Right kidney (tissue), 9 donors: Measurements from ENCODE around the gene MARCHF3.
"Not testable (repeated sequence)": the region's sequence is repeated elsewhere in the genome, so short reads cannot be mapped to it uniquely, and the experiment has no call there.

ENCODE experiments used
- DNase-seq: peaks from one replicate; pipeline ENCODE4 v3.0.0-alpha.2; 2016
- long read RNA-seq, 8 donors: transcript quantifications; one replicate each; lab custom pipeline, GENCODE V29; 2026

Gene MARCHF3, protein sequence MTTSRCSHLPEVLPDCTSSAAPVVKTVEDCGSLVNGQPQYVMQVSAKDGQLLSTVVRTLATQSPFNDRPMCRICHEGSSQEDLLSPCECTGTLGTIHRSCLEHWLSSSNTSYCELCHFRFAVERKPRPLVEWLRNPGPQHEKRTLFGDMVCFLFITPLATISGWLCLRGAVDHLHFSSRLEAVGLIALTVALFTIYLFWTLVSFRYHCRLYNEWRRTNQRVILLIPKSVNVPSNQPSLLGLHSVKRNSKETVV
- long read RNA-seq, donor 1, full-length matches to known transcripts, result 3 of 3 reads
- long read RNA-seq, donor 1, partial matches to known transcripts, result 0 of 3 reads
- long read RNA-seq, donor 1, other reads (novel, unspliced or antisense), result 0 of 3 reads
- long read RNA-seq, donor 2, full-length matches to known transcripts, result 1 of 1 reads
- long read RNA-seq, donor 2, partial matches to known transcripts, result 0 of 1 reads
- long read RNA-seq, donor 2, other reads (novel, unspliced or antisense), result 0 of 1 reads
- long read RNA-seq, donor 3, full-length matches to known transcripts, result 2 of 2 reads
- long read RNA-seq, donor 3, partial matches to known transcripts, result 0 of 2 reads
- long read RNA-seq, donor 3, other reads (novel, unspliced or antisense), result 0 of 2 reads
- long read RNA-seq, donor 4, full-length matches to known transcripts, result 2 of 2 reads
- long read RNA-seq, donor 4, partial matches to known transcripts, result 0 of 2 reads
- long read RNA-seq, donor 4, other reads (novel, unspliced or antisense), result 0 of 2 reads
- long read RNA-seq, donor 5, full-length matches to known transcripts, result 1 of 1 reads
- long read RNA-seq, donor 5, partial matches to known transcripts, result 0 of 1 reads
- long read RNA-seq, donor 5, other reads (novel, unspliced or antisense), result 0 of 1 reads
- long read RNA-seq, donor 6, result 0 reads
- long read RNA-seq, donor 7, full-length matches to known transcripts, result 3 of 3 reads
- long read RNA-seq, donor 7, partial matches to known transcripts, result 0 of 3 reads
- long read RNA-seq, donor 7, other reads (novel, unspliced or antisense), result 0 of 3 reads
- long read RNA-seq, donor 8, result 0 reads

GRCh38 chr5:127030259-127031146, at the start of gene MARCHF3:
TSS of gene MARCHF3 (minus strand) at chr5:127030558. CDS start at chr5:126918171, 112,387 bp downstream.
- DNase-seq, result peak; percentile 97

GRCh38 chr5:127079994-127080491, 49.7 kb upstream of the MARCHF3 start:
- no peak for DNase-seq

GRCh38 chr5:127077366-127077765, 47.0 kb upstream of the MARCHF3 start:
- no peak for DNase-seq

- peak; percentile 30 for DNase-seq
Measured at GRCh38 chr5:127076315-127077129, 46.2 kb upstream of the MARCHF3 start.

DNA sequence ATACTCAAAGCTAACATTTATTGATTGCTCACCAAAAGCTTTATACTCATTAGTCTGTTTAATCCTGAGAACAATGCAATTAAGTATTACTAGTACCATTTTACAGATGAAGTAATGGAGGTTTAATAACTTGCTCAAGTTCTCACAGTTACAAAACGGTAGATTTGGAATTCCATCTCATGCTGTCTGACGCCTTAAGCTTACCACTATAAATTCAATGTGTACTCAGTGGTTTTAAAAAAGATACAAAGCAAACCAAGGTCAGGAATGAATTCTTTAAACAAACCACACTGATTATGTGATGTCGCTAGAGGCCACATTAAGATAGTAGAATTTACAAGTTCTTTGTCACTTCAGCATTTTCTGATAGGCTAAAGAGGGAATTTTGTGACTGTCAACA, 44.1 kb upstream of the MARCHF3 start:
- DNase-seq, result no peak

DNA sequence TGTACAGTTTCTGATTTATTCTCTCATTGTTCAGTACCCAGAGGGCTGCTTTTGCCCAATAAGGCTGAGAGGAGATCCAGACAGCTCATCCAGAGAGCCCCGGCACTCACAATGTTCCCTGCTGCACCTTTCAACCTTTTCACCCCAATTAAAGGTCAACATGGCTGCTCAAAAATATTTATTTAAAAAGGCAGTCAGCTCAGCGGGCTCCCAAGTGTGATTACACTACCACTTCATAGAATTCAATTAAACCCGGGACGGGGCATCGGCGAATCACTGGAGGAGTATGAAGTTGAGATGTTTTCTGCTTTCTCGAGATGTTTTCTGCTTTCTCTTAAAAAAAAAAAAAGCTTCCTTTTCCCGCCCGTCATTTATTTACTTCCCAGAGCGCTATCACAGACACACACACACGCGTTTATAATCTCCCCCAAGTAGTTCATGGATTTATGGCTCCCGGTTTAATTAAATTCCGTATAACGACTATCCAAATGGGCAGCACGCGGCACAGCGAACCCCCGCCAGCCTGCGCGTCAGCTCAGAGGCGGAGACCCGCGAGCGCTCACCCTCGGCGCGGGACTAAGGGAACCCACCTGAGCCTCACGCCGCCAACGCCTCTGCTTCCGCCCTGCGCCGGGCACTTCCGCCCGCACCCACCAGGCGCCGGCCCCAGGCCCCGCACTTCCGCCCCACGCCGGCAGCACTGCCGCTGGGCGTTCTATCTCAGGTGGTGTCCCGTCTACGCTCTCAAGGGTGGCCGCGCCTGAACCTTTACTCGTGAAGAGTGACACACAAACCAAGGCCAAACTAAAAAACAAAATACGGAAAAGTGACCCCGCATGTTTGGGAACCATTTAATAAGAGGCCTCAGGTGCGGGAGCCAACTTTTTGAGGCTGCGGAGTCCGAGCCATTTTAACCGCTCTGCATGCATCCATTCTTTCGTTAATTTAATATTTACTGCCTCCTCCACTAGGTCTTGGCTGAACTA, 42.8 kb upstream of the MARCHF3 start, which contains the start of gene C5orf63:
Gene C5orf63 (minus strand): TSS at position 642 of the 986 bp plus-strand sequence. CDS start 14,507 bp downstream, outside the sequence.
- DNase-seq, result peak; percentile 71

DNA sequence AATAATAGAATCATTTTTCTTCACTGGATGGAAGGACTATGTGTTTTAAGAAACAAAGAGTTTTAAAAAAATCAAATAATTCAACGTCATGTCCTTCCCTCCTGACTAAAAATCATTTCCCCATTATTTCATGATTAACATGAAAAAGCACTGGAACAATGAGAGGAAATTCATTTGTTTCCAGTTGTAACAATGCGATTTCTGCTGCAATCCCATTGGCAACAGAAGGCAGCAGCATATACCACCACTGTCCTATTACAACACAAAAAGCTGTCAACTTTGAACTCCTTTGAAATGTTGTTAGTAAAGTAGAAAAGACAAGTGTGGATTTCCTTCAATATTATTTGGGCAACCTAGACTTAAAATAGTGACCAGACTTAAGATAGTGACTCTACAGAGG, 39.9 kb upstream of the MARCHF3 start:
- no peak for DNase-seq

DNA sequence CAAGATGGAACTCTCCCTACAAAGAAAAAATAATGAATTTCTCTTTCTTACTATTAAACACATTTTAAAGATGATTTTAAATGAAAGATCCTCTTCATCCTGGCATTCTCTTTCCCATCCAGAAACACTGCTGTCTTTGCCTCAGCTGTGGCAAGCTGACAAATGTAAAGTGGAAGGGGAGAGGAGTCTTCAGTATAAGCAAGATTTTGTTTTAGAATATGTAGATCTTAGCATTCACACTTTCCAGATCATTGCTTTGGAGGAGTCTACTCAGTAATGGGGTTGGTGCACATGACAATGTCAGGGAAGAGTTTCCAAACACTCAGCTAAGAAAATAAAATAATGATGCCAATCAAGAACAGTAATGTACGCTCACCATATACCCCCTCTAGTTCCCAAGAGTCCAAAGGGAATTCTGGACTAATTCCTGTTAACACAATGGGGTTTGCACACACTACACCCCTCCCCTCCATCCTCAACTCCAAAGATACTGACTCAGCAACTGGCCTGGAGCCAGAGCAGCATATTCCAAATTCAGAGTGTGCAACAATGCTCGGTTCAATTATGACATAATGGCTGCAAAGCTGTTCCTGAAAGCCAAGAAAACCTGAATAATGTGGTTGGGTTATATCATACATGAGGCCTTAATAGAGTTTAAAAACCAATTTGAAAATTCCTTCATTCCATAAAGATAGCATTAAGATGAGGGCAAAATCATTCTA, 38.3 kb upstream of the MARCHF3 start:
- no peak for DNase-seq

DNA sequence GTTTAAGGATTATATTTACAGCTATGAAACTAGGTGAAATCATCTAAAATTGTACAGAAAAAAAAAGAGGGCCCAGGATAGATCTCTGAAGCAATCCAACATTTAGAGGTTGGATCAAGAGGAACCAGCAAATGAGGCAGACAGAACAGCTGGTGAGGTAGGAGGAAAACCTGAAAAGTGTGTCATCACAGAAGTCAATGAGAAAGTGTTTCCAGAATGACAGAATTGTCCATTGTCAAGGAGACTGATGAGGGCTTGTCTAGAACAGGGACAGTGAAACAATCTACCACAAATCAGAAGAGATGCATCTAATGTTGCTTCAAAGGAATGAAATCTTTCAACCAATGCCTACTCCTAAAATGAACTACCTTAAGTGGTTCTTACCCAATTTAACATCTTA, 36.4 kb upstream of the MARCHF3 start:
- DNase-seq, result no peak

GRCh38 chr5:127064253-127064840, 34.0 kb upstream of the MARCHF3 start:
- no peak for DNase-seq

- no peak for DNase-seq
Measured at GRCh38 chr5:127063257-127063913, 33.0 kb upstream of the MARCHF3 start.

GRCh38 chr5:127061956-127062355, 31.6 kb upstream of the MARCHF3 start:
- DNase-seq, result no peak

GRCh38 chr5:127061537-127061936, 31.2 kb upstream of the MARCHF3 start:
- DNase-seq, result no peak

DNA sequence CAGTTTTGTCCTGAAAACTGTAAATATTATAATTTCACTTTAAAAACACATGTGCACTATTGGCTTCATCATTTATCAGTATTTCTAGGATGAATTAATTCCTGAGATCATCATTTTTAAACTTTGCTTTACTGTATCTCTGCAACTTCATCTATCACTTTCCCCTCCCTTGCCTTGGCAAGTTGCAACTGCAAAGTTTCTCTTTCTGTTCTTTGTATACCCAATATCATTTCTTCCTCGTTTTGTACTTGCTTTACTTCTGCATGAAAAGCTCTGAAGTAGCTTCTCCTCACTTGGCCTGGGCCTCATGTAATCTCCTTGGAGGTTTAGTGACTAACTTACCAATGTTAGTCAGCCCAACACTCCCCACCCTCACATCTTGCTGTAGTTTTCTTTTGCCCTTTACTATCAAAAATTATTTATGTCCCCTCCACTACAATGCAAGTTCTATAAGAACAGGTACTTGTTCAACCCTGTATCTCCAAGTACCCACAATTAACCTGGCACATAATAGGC, 30.2 kb upstream of the MARCHF3 start:
- no peak for DNase-seq

- DNase-seq, result no peak
Measured at GRCh38 chr5:127056896-127057295, 26.5 kb upstream of the MARCHF3 start.

- DNase-seq, result no peak
Measured at GRCh38 chr5:127055880-127056653, 25.7 kb upstream of the MARCHF3 start.

DNA sequence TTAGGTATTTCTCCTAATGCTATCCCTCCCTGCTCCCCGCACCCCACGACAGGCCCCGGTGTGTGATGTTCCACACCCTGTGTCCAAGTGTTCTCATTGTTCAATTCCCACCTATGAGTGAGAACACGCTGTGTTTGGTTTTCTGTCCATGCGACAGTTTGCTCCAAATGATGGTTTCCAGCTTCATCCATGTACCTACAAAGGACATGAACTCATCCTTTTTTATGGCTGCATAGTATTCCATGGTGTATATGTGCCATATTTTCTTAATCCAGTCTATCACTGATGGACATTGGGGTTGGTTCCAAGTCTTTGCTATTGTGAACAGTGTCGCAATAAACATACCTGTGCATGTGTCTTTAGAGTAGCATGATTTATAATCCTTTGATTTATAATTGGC, 23.2 kb upstream of the MARCHF3 start:
- DNase-seq, result not testable (repeated sequence)
